ENCODE data around the gene CUEDC2.

The CUEDC2 gene

GRCh38 chr10:102408728-102409603, 23.4 kb downstream of the CUEDC2 start (continued):
- TF ChIP-seq ZNF600 (tag by site-specific recombination; IDR thresholded peaks at IDR 0.05) (peak; percentile 93), ZBTB7A (tag by site-specific recombination; IDR thresholded peaks at IDR 0.05; ENCODE audit: low read depth) (peak; percentile 32; the same call in 1 of the 2 replicates), ZBTB26 (tag by site-specific recombination; optimal IDR thresholded peaks at IDR 0.05) (peak; percentile 74), EGR2 (tag by site-specific recombination; IDR thresholded peaks at IDR 0.05; ENCODE audit: low read depth) (peak; percentile 85), HIC1 (tag by site-specific recombination; IDR thresholded peaks at IDR 0.05) (peak; percentile 85), ZFHX2 (tag by site-specific recombination; conservative IDR thresholded peaks at IDR 0.05) (peak; percentile 96), ZSCAN16 (tag by site-specific recombination; IDR thresholded peaks at IDR 0.05) (no peak), ZNF513 (tag by site-specific recombination; IDR thresholded peaks at IDR 0.05) (no peak), ZNF449 (tag by site-specific recombination; IDR thresholded peaks at IDR 0.05) (peak; percentile 86), ZNF701 (tag by site-specific recombination; IDR thresholded peaks at IDR 0.05) (no peak), ZNF777 (tag by site-specific recombination; IDR thresholded peaks at IDR 0.05; ENCODE audit: borderline replicate concordance) (peak; percentile 39; the same call in 1 of the 2 replicates), ZIC2 (tag by site-specific recombination; IDR thresholded peaks at IDR 0.05) (peak; percentile 78), ZNF76 (tag by site-specific recombination; IDR thresholded peaks at IDR 0.05; ENCODE audit: borderline replicate concordance, low read depth) (no peak), ZNF707 (tag by site-specific recombination; IDR thresholded peaks at IDR 0.05) (no peak), ZNF341 (tag by site-specific recombination; IDR thresholded peaks at IDR 0.05; ENCODE audit: low read depth) (peak; percentile 68), KLF8 (tag by site-specific recombination; IDR thresholded peaks at IDR 0.05) (peak; percentile 32; the same call in 1 of the 2 replicates)

GRCh38 chr10:102408131-102408727, 24.1 kb downstream of the CUEDC2 start:
- ChIA-PET POLR2A (no interaction called here), CTCF (interaction anchor here (0.5 to 7.2 kb wide), 4 partner anchors 9 to 179 kb away, joined by 3 to 41 read pairs (median 4); no protein-coding TSS in a partner anchor)
- Histone ChIP-seq H3K4me1 (ENCODE audit: control insufficient read depth, insufficient read depth, low read length) (no peaks in the 10 kb centered on the region; the same call in 1 of the 2 replicates), H3K4me3 (ENCODE audit: low read depth, low read length) (no peak overlapping the region), H3K9me3 (ENCODE audit: control insufficient read depth, insufficient read depth, low read depth, low read length) (no peaks in the 10 kb centered on the region), H3K27ac (ENCODE audit: extremely low read depth, low read depth, low read length) (no peak overlapping the region), H3K36me3 (ENCODE audit: control insufficient read depth in 2 of 2, insufficient read depth in 1 of 2, low read length in 2 of 2) (no peaks in the 10 kb centered on the region)
- TF ChIP-seq EGR2 (tag by site-specific recombination; IDR thresholded peaks at IDR 0.05; ENCODE audit: low read depth), result peak; percentile 5; the same call in 1 of the 2 replicates
- no peak for TF ChIP-seq MYNN (tag by site-specific recombination; IDR thresholded peaks at IDR 0.05; ENCODE audit: borderline replicate concordance)
- TF ChIP-seq KLF9 (tag by site-specific recombination; IDR thresholded peaks at IDR 0.05; ENCODE audit: low read depth), result peak; percentile 49
- TF ChIP-seq ZNF148 (tag by site-specific recombination; IDR thresholded peaks at IDR 0.05; ENCODE audit: borderline replicate concordance), result no peak
- TF ChIP-seq ZNF16 (tag by site-specific recombination; IDR thresholded peaks at IDR 0.05; ENCODE audit: low read depth), result no peak
- no peak for TF ChIP-seq ZNF639 (tag by site-specific recombination; IDR thresholded peaks at IDR 0.05)
- TF ChIP-seq GLIS2 (tag by site-specific recombination; IDR thresholded peaks at IDR 0.05), result 0 out of 2 replicates have a peak, but pooled peaks have one; percentile 40
- no peak for TF ChIP-seq ZEB2 (tag by site-specific recombination; IDR thresholded peaks at IDR 0.05)
